ENCODE measurements around the gene ELFN2.

ELFN2 gene

GRCh38 chr22:37453696-37454095 is 26.4 kb upstream of the ELFN2 start:
- H3K9ac ChIP-seq (ENCODE audit: low read length) = no peak overlapping the region
- H3K4me3 ChIP-seq (ENCODE audit: low read length) = no peak overlapping the region
- peaks cover 14% of the 10 kb centered on the region for H3K9me3 ChIP-seq (ENCODE audit: control insufficient read depth, low read length)
- H3K36me3 ChIP-seq (ENCODE audit: control insufficient read depth, insufficient read depth, low read length, severe bottlenecking) = no peaks in the 10 kb centered on the region
- DNase-seq (ENCODE audit: low read depth) = no peak
- peaks cover 17% of the 10 kb centered on the region for H3K4me1 ChIP-seq (ENCODE audit: control insufficient read depth, insufficient read depth, low read length)
- peaks cover 32% of the 10 kb centered on the region for H3K27me3 ChIP-seq (replicated peaks; ENCODE audit: control insufficient read depth, insufficient read depth, low read length)

GRCh38 chr22:37451218-37451617 is 23.9 kb upstream of the ELFN2 start:
- Histone ChIP-seq H3K36me3 (ENCODE audit: control insufficient read depth, insufficient read depth, low read length, severe bottlenecking) (no peaks in the 10 kb centered on the region), H3K9ac (ENCODE audit: low read length) (no peak overlapping the region), H3K4me3 (ENCODE audit: low read length) (no peak overlapping the region), H3K4me1 (ENCODE audit: control insufficient read depth, insufficient read depth, low read length) (peaks cover 17% of the 10 kb centered on the region), H3K27me3 (replicated peaks; ENCODE audit: control insufficient read depth, insufficient read depth, low read length) (peaks cover 38% of the 10 kb centered on the region), H3K9me3 (ENCODE audit: control insufficient read depth, low read length) (peaks cover 14% of the 10 kb centered on the region)
- no peak for DNase-seq (ENCODE audit: low read depth)

- H3K36me3 ChIP-seq (ENCODE audit: control insufficient read depth, insufficient read depth, low read length, severe bottlenecking) = no peaks in the 10 kb centered on the region
- no peak overlapping the region for H3K9ac ChIP-seq (ENCODE audit: low read length)
- H3K4me3 ChIP-seq (ENCODE audit: low read length) = no peak overlapping the region
- peaks cover 47% of the 10 kb centered on the region for H3K27me3 ChIP-seq (replicated peaks; ENCODE audit: control insufficient read depth, insufficient read depth, low read length)
- DNase-seq (ENCODE audit: low read depth) = no peak
- H3K4me1 ChIP-seq (ENCODE audit: control insufficient read depth, insufficient read depth, low read length) = peaks cover 1% of the 10 kb centered on the region
- peaks cover 14% of the 10 kb centered on the region for H3K9me3 ChIP-seq (ENCODE audit: control insufficient read depth, low read length)
These were observed 22.2 kb upstream of the ELFN2 start for GRCh38 chr22:37449331-37450001.

GRCh38 chr22:37448516-37449127 is 21.3 kb upstream of the ELFN2 start:
- Histone ChIP-seq H3K36me3 (ENCODE audit: control insufficient read depth, insufficient read depth, low read length, severe bottlenecking) (no peaks in the 10 kb centered on the region), H3K9me3 (ENCODE audit: control insufficient read depth, low read length) (peaks cover 14% of the 10 kb centered on the region), H3K4me3 (ENCODE audit: low read length) (no peak overlapping the region), H3K4me1 (ENCODE audit: control insufficient read depth, insufficient read depth, low read length) (no peaks in the 10 kb centered on the region), H3K27me3 (replicated peaks; ENCODE audit: control insufficient read depth, insufficient read depth, low read length) (peaks cover 54% of the 10 kb centered on the region), H3K9ac (ENCODE audit: low read length) (no peak overlapping the region)
- no peak for DNase-seq (ENCODE audit: low read depth)

- Histone ChIP-seq H3K27me3 (replicated peaks; ENCODE audit: control insufficient read depth, insufficient read depth, low read length) (peaks cover 66% of the 10 kb centered on the region), H3K36me3 (ENCODE audit: control insufficient read depth, insufficient read depth, low read length, severe bottlenecking) (no peaks in the 10 kb centered on the region), H3K9ac (ENCODE audit: low read length) (no peak overlapping the region), H3K9me3 (ENCODE audit: control insufficient read depth, low read length) (peaks cover 12% of the 10 kb centered on the region), H3K4me1 (ENCODE audit: control insufficient read depth, insufficient read depth, low read length) (no peaks in the 10 kb centered on the region), H3K4me3 (ENCODE audit: low read length) (no peak overlapping the region)
- no peak for DNase-seq (ENCODE audit: low read depth)
These were observed 18.2 kb upstream of the ELFN2 start for GRCh38 chr22:37445501-37445900.

GRCh38 chr22:37443977-37444376 is 16.7 kb upstream of the ELFN2 start:
- no peak for DNase-seq (ENCODE audit: low read depth)
- Histone ChIP-seq H3K9me3 (ENCODE audit: control insufficient read depth, low read length) (peaks cover 18% of the 10 kb centered on the region), H3K36me3 (ENCODE audit: control insufficient read depth, insufficient read depth, low read length, severe bottlenecking) (no peaks in the 10 kb centered on the region), H3K27me3 (replicated peaks; ENCODE audit: control insufficient read depth, insufficient read depth, low read length) (peaks cover 64% of the 10 kb centered on the region), H3K4me3 (ENCODE audit: low read length) (no peak overlapping the region), H3K9ac (ENCODE audit: low read length) (no peak overlapping the region), H3K4me1 (ENCODE audit: control insufficient read depth, insufficient read depth, low read length) (no peaks in the 10 kb centered on the region)

GRCh38 chr22:37443086-37443485 is 15.8 kb upstream of the ELFN2 start:
- no peaks in the 10 kb centered on the region for H3K36me3 ChIP-seq (ENCODE audit: control insufficient read depth, insufficient read depth, low read length, severe bottlenecking)
- peaks cover 63% of the 10 kb centered on the region for H3K27me3 ChIP-seq (replicated peaks; ENCODE audit: control insufficient read depth, insufficient read depth, low read length)
- H3K9me3 ChIP-seq (ENCODE audit: control insufficient read depth, low read length) = peaks cover 18% of the 10 kb centered on the region
- DNase-seq (ENCODE audit: low read depth) = no peak
- no peaks in the 10 kb centered on the region for H3K4me1 ChIP-seq (ENCODE audit: control insufficient read depth, insufficient read depth, low read length)
- H3K4me3 ChIP-seq (ENCODE audit: low read length) = no peak overlapping the region
- H3K9ac ChIP-seq (ENCODE audit: low read length) = no peak overlapping the region

GRCh38 chr22:37442537-37442936 is 15.3 kb upstream of the ELFN2 start:
- Histone ChIP-seq H3K9ac (ENCODE audit: low read length) (no peak overlapping the region), H3K4me1 (ENCODE audit: control insufficient read depth, insufficient read depth, low read length) (no peaks in the 10 kb centered on the region), H3K27me3 (replicated peaks; ENCODE audit: control insufficient read depth, insufficient read depth, low read length) (peaks cover 63% of the 10 kb centered on the region), H3K4me3 (ENCODE audit: low read length) (no peak overlapping the region), H3K9me3 (ENCODE audit: control insufficient read depth, low read length) (peaks cover 18% of the 10 kb centered on the region), H3K36me3 (ENCODE audit: control insufficient read depth, insufficient read depth, low read length, severe bottlenecking) (no peaks in the 10 kb centered on the region)
- no peak for DNase-seq (ENCODE audit: low read depth)

- Histone ChIP-seq H3K27me3 (replicated peaks; ENCODE audit: control insufficient read depth, insufficient read depth, low read length) (peaks cover 61% of the 10 kb centered on the region), H3K4me3 (ENCODE audit: low read length) (no peak overlapping the region), H3K4me1 (ENCODE audit: control insufficient read depth, insufficient read depth, low read length) (no peaks in the 10 kb centered on the region), H3K9ac (ENCODE audit: low read length) (no peak overlapping the region), H3K36me3 (ENCODE audit: control insufficient read depth, insufficient read depth, low read length, severe bottlenecking) (no peaks in the 10 kb centered on the region), H3K9me3 (ENCODE audit: control insufficient read depth, low read length) (peaks cover 18% of the 10 kb centered on the region)
- no peak for DNase-seq (ENCODE audit: low read depth)
These were observed 14.9 kb upstream of the ELFN2 start for GRCh38 chr22:37442135-37442534.

GRCh38 chr22:37440875-37441274 is 13.6 kb upstream of the ELFN2 start:
- Histone ChIP-seq H3K9ac (ENCODE audit: low read length) (no peak overlapping the region), H3K4me1 (ENCODE audit: control insufficient read depth, insufficient read depth, low read length) (no peaks in the 10 kb centered on the region), H3K4me3 (ENCODE audit: low read length) (no peak overlapping the region), H3K9me3 (ENCODE audit: control insufficient read depth, low read length) (peaks cover 18% of the 10 kb centered on the region), H3K36me3 (ENCODE audit: control insufficient read depth, insufficient read depth, low read length, severe bottlenecking) (no peaks in the 10 kb centered on the region), H3K27me3 (replicated peaks; ENCODE audit: control insufficient read depth, insufficient read depth, low read length) (peaks cover 58% of the 10 kb centered on the region)
- DNase-seq (ENCODE audit: low read depth) = no peak

- no peaks in the 10 kb centered on the region for H3K36me3 ChIP-seq (ENCODE audit: control insufficient read depth, insufficient read depth, low read length, severe bottlenecking)
- no peak overlapping the region for H3K4me3 ChIP-seq (ENCODE audit: low read length)
- no peaks in the 10 kb centered on the region for H3K4me1 ChIP-seq (ENCODE audit: control insufficient read depth, insufficient read depth, low read length)
- H3K27me3 ChIP-seq (replicated peaks; ENCODE audit: control insufficient read depth, insufficient read depth, low read length) = peaks cover 63% of the 10 kb centered on the region
- no peak overlapping the region for H3K9ac ChIP-seq (ENCODE audit: low read length)
- no peak for DNase-seq (ENCODE audit: low read depth)
- peaks cover 23% of the 10 kb centered on the region for H3K9me3 ChIP-seq (ENCODE audit: control insufficient read depth, low read length)
These were observed 12.1 kb upstream of the ELFN2 start for GRCh38 chr22:37439347-37439746.
